ENCODE results near the gene RFTN2. TPM values are rescaled to one million over a fixed set of nuclear protein-coding genes. Genes with fewer than 3 reads are reported as not detected.

RFTN2 gene
- total RNA-seq, 4 donors from 2014 or later = 0.80 to 2.6 (median 1.7) TPM; not detected in 1

DNA sequence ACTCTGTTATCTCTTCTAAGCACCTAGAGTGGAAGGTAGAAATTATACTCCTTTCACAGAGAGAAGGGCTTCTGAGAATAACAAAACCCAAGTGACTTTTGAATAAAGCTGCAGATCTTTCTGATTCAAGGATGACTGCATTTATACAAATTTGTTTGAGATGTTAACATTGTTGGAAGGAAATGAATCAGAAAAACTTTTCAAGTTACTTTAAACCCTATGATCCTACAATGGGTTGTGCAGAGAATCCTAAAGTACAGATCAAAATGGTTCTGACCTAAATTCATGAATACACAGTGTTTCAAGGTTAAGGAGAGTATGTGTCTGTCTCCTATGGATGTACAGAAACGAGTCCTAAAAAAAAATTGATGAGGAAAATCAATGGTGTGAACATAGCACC is 1.8 kb downstream of the RFTN2 start:
- no peak overlapping the region for H3K27ac ChIP-seq
- in situ Hi-C loops (cut with MboI; ENCODE audit: low pct_ligation_motif_present in 1 of 4, low pct_unique_long_range_greater_than_20kb in 1 of 4, low sequenced_read_pairs in 3 of 4) = no loop called here
- WGBS, 2 donors (ENCODE audit: low coverage in 1 of 2) = 38 to 39% methylated on average over 1 of the region's 1 CpG

DNA sequence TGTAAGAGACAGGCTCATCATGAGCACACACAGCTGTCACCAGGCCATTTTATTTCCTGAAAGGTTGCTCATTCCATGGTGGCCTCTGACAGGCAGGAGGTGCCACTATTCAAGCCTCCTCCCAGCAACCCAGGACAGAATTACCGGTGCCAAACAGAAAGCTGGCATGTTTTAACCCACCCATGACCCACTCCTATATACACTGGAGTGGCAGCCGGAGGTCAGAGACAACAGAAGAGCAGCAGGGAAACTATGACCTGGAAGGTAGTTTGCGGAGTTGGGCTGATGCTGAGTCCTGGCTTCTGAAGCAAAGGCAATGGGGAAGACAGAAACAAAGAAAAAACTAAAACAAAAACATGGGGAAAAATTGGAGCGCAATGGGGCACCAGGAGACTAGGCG is 2.3 kb downstream of the RFTN2 start:
- no peaks in the 10 kb centered on the region for H3K36me3 ChIP-seq
- in situ Hi-C loops (cut with MboI; ENCODE audit: low pct_ligation_motif_present in 1 of 4, low pct_unique_long_range_greater_than_20kb in 1 of 4, low sequenced_read_pairs in 3 of 4) (no loop called here), intact Hi-C loops (cut with DNase I; ENCODE audit: low total_unique reads) (no loop called here)
- H3K4me1 ChIP-seq = no peaks in the 10 kb centered on the region
- no peaks in the 10 kb centered on the region for H3K27me3 ChIP-seq
- DNase-seq = no peak
- TF ChIP-seq CTCF (IDR thresholded peaks at IDR 0.05) = no peak
- peak overlapping the region in 1 of 4 donors; percentile 1 for H3K4me3 ChIP-seq
- H3K9me3 ChIP-seq = no peaks in the 10 kb centered on the region
- H3K27ac ChIP-seq = no peak overlapping the region
- WGBS, 2 donors (ENCODE audit: low coverage in 1 of 2) = 63 to 87% methylated on average over 3 to 5 of the region's 5 CpGs

More for the DNA sequence above, 1.8 kb downstream of the RFTN2 start:
- H3K4me3 ChIP-seq = peak overlapping the region in 2 of 4 donors; percentile 1 to 4
- no peak for DNase-seq
- H3K9me3 ChIP-seq = no peaks in the 10 kb centered on the region
- H3K27me3 ChIP-seq = no peaks in the 10 kb centered on the region
- no peak for TF ChIP-seq EP300 (IDR thresholded peaks at IDR 0.05; ENCODE audit: low read depth)
- no peak for TF ChIP-seq POLR2A (IDR thresholded peaks at IDR 0.05)
- TF ChIP-seq CTCF (IDR thresholded peaks at IDR 0.05) = no peak
- no peak for TF ChIP-seq POLR2AphosphoS5 (IDR thresholded peaks at IDR 0.05)
- intact Hi-C loops (cut with DNase I; ENCODE audit: low total_unique reads) = no loop called here
- H3K36me3 ChIP-seq = no peaks in the 10 kb centered on the region
- no peaks in the 10 kb centered on the region for H3K4me1 ChIP-seq

- intact Hi-C loops (cut with DNase I; ENCODE audit: low total_unique reads) (no loop called here), in situ Hi-C loops (cut with MboI; ENCODE audit: low pct_ligation_motif_present in 1 of 4, low pct_unique_long_range_greater_than_20kb in 1 of 4, low sequenced_read_pairs in 3 of 4) (no loop called here)
- Histone ChIP-seq H3K27ac (no peak overlapping the region), H3K36me3 (no peaks in the 10 kb centered on the region), H3K27me3 (no peaks in the 10 kb centered on the region), H3K9me3 (no peaks in the 10 kb centered on the region), H3K4me3 (no peak overlapping the region), H3K4me1 (no peaks in the 10 kb centered on the region)
- DNase-seq = no peak
- no peak for TF ChIP-seq EP300 (IDR thresholded peaks at IDR 0.05; ENCODE audit: low read depth)
- no peak for TF ChIP-seq POLR2A (IDR thresholded peaks at IDR 0.05)
- TF ChIP-seq POLR2AphosphoS5 (IDR thresholded peaks at IDR 0.05) = no peak
- no peak for TF ChIP-seq CTCF (IDR thresholded peaks at IDR 0.05)
- WGBS, 2 donors (ENCODE audit: low coverage in 1 of 2) = 0 to 46% methylated on average over 1 of the region's 1 CpG
Observed at GRCh38 chr2:197672371-197672893, 3.0 kb downstream of the RFTN2 start.

DNA sequence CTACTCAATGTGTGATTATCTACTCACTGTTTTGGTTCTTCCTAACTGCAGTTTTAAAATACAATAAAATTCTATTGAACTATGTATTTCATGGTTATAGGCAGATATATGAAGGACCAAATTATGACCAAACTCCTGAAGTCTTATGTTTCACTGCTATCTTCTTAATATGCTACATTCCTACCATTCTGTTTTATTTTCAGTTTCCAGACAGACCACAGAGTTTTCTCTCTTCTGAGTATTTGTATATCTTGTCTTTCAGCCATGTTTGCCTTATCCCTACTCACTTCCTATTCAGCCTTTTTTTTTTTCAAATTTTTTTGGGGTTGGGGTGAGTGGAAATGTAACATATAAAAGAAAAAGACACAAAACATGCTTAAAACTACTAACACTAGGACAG is 6.3 kb downstream of the RFTN2 start:
- H3K27me3 ChIP-seq = no peaks in the 10 kb centered on the region
- in situ Hi-C loops (cut with MboI; ENCODE audit: low pct_ligation_motif_present in 1 of 4, low pct_unique_long_range_greater_than_20kb in 1 of 4, low sequenced_read_pairs in 3 of 4) = no loop called here

More for the DNA sequence above, 6.3 kb downstream of the RFTN2 start:
- Histone ChIP-seq H3K4me3 (no peak overlapping the region), H3K27ac (no peak overlapping the region), H3K36me3 (no peaks in the 10 kb centered on the region), H3K4me1 (no peaks in the 10 kb centered on the region), H3K9me3 (peaks cover 4 to 8% of the 10 kb centered on the region in 2 donors)
- no peak for DNase-seq
- TF ChIP-seq CTCF (IDR thresholded peaks at IDR 0.05) (no peak), POLR2AphosphoS5 (IDR thresholded peaks at IDR 0.05) (no peak), EP300 (IDR thresholded peaks at IDR 0.05; ENCODE audit: low read depth) (no peak), POLR2A (IDR thresholded peaks at IDR 0.05) (no peak)
- intact Hi-C loops (cut with DNase I; ENCODE audit: low total_unique reads) = no loop called here
